GM23338 (cell line): ENCODE results near the gene SSB. TPM values are rescaled to one million over a fixed set of nuclear protein-coding genes. Genes with fewer than 3 reads are reported as not detected.
"Not testable (repeated sequence)": the region's sequence is repeated elsewhere in the genome, so short reads cannot be mapped to it uniquely, and the experiment has no call there.

Experiments used
- ATAC-seq: fragments of 200-7000 bp; cut with Tn5 transposase; 3 replicates; pipeline ENCODE4 v1.9.1; 2020
- DNase-seq: peaks from one replicate; pipeline ENCODE4 v3.0.0-alpha.2; 2015; ENCODE audit warnings: low spot score
- H2AFZ ChIP-seq: fragments of 200-600 bp; sonication (generic); 2 replicates; pipeline ENCODE4 v1.8.0; 2016; ENCODE audit warnings: antibody characterized with exemption, mild to moderate bottlenecking, moderate library complexity
- H3F3A ChIP-seq: fragments of 200-600 bp; sonication (generic); replicated peaks from 2 replicates; pipeline ENCODE4 v1.8.0; 2017; ENCODE audit warnings: antibody characterized with exemption, mixed run types, low read depth
- H3K27ac ChIP-seq: fragments of 200-600 bp; sonication (generic); 2 replicates; pipeline ENCODE4 v1.6.1; 2016; ENCODE audit warnings: low read depth
- H3K27me3 ChIP-seq: fragments of 200-600 bp; sonication (generic); 2 replicates; pipeline ENCODE4 v1.8.0; 2016; ENCODE audit warnings: mild to moderate bottlenecking, mixed run types, moderate library complexity; ENCODE audit not compliant: insufficient read depth
- H3K36me3 ChIP-seq: fragments of 200-600 bp; sonication (generic); 2 replicates; pipeline ENCODE4 v1.8.0; 2016; ENCODE audit warnings: mild to moderate bottlenecking; ENCODE audit not compliant: insufficient read depth
- H3K4me1 ChIP-seq: fragments of 200-600 bp; sonication (generic); 2 replicates; pipeline ENCODE4 v1.8.0; 2016; ENCODE audit warnings: mild to moderate bottlenecking, moderate library complexity; ENCODE audit not compliant: insufficient read depth
- H3K4me2 ChIP-seq: fragments of 200-600 bp; sonication (generic); 2 replicates; pipeline ENCODE4 v1.7.1; 2017; ENCODE audit warnings: mixed run types
- H3K4me3 ChIP-seq: fragments of 200-600 bp; sonication (generic); 2 replicates; pipeline ENCODE4 v1.6.1; 2016; ENCODE audit warnings: mixed run types
- H3K79me2 ChIP-seq: fragments of 200-600 bp; sonication (generic); replicated peaks from 2 replicates; pipeline ENCODE4 v1.8.0; 2017; ENCODE audit warnings: mild to moderate bottlenecking; ENCODE audit not compliant: insufficient read depth
- H3K9me2 ChIP-seq: fragments of 200-600 bp; sonication (generic); 2 replicates; pipeline ENCODE4 v1.8.0; 2017; ENCODE audit not compliant: insufficient read depth
- H4K20me1 ChIP-seq: fragments of 200-600 bp; sonication (generic); replicated peaks from 2 replicates; pipeline ENCODE4 v1.8.0; 2017; ENCODE audit warnings: mild to moderate bottlenecking; ENCODE audit not compliant: insufficient read depth
- H3K27ac Mint-ChIP-seq: 2 replicates; pipeline ENCODE4 v1.8.0; 2020; ENCODE audit warnings: inconsistent platforms, mild to moderate bottlenecking, moderate library complexity, mixed read lengths
- H3K27me3 Mint-ChIP-seq: 3 replicates; pipeline ENCODE4 v1.8.0; 2022; ENCODE audit warnings: low read depth, mild to moderate bottlenecking, moderate library complexity, mixed read lengths, inconsistent platforms; ENCODE audit not compliant: insufficient read depth, poor library complexity
- H3K36me3 Mint-ChIP-seq: 3 replicates; pipeline ENCODE4 v1.8.0; 2021; ENCODE audit warnings: low read depth, mild to moderate bottlenecking, inconsistent platforms, moderate library complexity, mixed read lengths
- H3K4me1 Mint-ChIP-seq: 3 replicates; pipeline ENCODE4 v1.8.0; 2020; ENCODE audit warnings: mild to moderate bottlenecking, inconsistent platforms, mixed read lengths
- H3K4me3 Mint-ChIP-seq: 3 replicates; pipeline ENCODE4 v1.8.0; 2021; ENCODE audit warnings: moderate library complexity, mild to moderate bottlenecking, inconsistent platforms, mixed read lengths
- H3K9me3 Mint-ChIP-seq: 3 replicates; pipeline ENCODE4 v1.8.0; 2020; ENCODE audit warnings: moderate library complexity, mild to moderate bottlenecking, inconsistent platforms, mixed read lengths
- CREB1 ChIP-seq: fragments of 250-450 bp; sonication (Bioruptor Pico); IDR thresholded peaks from 2 replicates; pipeline ENCODE4 v1.5.0; 2020; ENCODE audit warnings: low read depth, mild to moderate bottlenecking, moderate library complexity
- EZH2phosphoT487 ChIP-seq: fragments of 200-600 bp; sonication (generic); IDR thresholded peaks from one replicate; pipeline ENCODE4 v1.8.1; 2018; ENCODE audit warnings: antibody characterized with exemption; ENCODE audit not compliant: unreplicated experiment
- JUNB ChIP-seq: IDR thresholded peaks from one replicate; pipeline ENCODE4 v1.6.1; 2016; ENCODE audit warnings: antibody characterized with exemption; ENCODE audit not compliant: unreplicated experiment
- STAT1 ChIP-seq: IDR thresholded peaks from one replicate; pipeline ENCODE4 v1.6.1; 2016; ENCODE audit warnings: antibody characterized with exemption; ENCODE audit not compliant: unreplicated experiment
- polyA plus RNA-seq: library from polyadenylated mRNA; unstranded; fragments of >200 nt; fragmentation: Nextera tagmentation; extraction: Ambion mirVana; gene quantifications from 2 replicates; pipeline ENCODE4 v1.2.1, GENCODE V29; 2016
- total RNA-seq: library from RNA; depleted of rRNA; stranded (reverse); fragments of >200 nt; shearing (Covaris generic); gene quantifications from 2 replicates; pipeline ENCODE4 v1.2.3, GENCODE V29; 2014
- TF ChIP-seq, protein P1 (sequence below): IDR thresholded peaks from one replicate; pipeline ENCODE4 v1.6.1; 2018; ENCODE audit warnings: antibody characterized with exemption; ENCODE audit not compliant: unreplicated experiment
- TF ChIP-seq, protein P2 (sequence below): fragments of 250-450 bp; sonication (Bioruptor Pico); IDR thresholded peaks from 2 replicates; pipeline ENCODE4 v1.5.0; 2020; ENCODE audit warnings: mild to moderate bottlenecking, moderate library complexity
- TF ChIP-seq, protein P3 (sequence below): IDR thresholded peaks from 2 replicates; pipeline ENCODE4 v1.6.1; 2016; ENCODE audit warnings: antibody characterized with exemption

The SSB gene
- total and polyA plus RNA-seq, 2 experiments from 2014 or later = 246 to 1,104 TPM

GRCh38 chr2:169855281-169856258 lies 56.9 kb downstream of the SSB start:
- H3K27me3 Mint-ChIP-seq, DNase-seq, H3K4me3 Mint-ChIP-seq: not testable (repeated sequence)

GRCh38 chr2:169859423-169859822 lies 60.8 kb downstream of the SSB start:
- Mint-ChIP-seq H3K27me3 (no peaks in the 10 kb centered on the region), H3K4me3 (no peak overlapping the region), H3K27ac (no peak overlapping the region), H3K4me1 (peaks cover 19% of the 10 kb centered on the region), H3K36me3 (peaks cover 21% of the 10 kb centered on the region; the same call in 2 of the 3 replicates), H3K9me3 (peaks cover 11% of the 10 kb centered on the region; the same call in 2 of the 3 replicates)
- Histone ChIP-seq H3K4me1 (peaks cover 13% of the 10 kb centered on the region; the same call in 1 of the 2 replicates), H4K20me1 (no peaks in the 10 kb centered on the region), H3K4me3 (no peak overlapping the region), H3K36me3 (no peaks in the 10 kb centered on the region), H3K4me2 (no peak overlapping the region), H3K27ac (no peak overlapping the region), H3F3A (no peaks in the 10 kb centered on the region), H2AFZ (no peak overlapping the region), H3K9me2 (0 out of 2 replicates have a peak, but pooled peaks cover 5% of the 10 kb centered on the region), H3K27me3 (no peaks in the 10 kb centered on the region), H3K79me2 (peaks cover 36% of the 10 kb centered on the region)
- DNase-seq (no peak), ATAC-seq (no peak)
- TF ChIP-seq JUNB = no peak
- no peak for TF ChIP-seq STAT1
- TF ChIP-seq, protein P1, sequence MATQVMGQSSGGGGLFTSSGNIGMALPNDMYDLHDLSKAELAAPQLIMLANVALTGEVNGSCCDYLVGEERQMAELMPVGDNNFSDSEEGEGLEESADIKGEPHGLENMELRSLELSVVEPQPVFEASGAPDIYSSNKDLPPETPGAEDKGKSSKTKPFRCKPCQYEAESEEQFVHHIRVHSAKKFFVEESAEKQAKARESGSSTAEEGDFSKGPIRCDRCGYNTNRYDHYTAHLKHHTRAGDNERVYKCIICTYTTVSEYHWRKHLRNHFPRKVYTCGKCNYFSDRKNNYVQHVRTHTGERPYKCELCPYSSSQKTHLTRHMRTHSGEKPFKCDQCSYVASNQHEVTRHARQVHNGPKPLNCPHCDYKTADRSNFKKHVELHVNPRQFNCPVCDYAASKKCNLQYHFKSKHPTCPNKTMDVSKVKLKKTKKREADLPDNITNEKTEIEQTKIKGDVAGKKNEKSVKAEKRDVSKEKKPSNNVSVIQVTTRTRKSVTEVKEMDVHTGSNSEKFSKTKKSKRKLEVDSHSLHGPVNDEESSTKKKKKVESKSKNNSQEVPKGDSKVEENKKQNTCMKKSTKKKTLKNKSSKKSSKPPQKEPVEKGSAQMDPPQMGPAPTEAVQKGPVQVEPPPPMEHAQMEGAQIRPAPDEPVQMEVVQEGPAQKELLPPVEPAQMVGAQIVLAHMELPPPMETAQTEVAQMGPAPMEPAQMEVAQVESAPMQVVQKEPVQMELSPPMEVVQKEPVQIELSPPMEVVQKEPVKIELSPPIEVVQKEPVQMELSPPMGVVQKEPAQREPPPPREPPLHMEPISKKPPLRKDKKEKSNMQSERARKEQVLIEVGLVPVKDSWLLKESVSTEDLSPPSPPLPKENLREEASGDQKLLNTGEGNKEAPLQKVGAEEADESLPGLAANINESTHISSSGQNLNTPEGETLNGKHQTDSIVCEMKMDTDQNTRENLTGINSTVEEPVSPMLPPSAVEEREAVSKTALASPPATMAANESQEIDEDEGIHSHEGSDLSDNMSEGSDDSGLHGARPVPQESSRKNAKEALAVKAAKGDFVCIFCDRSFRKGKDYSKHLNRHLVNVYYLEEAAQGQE = no peak
- TF ChIP-seq EZH2phosphoT487 = no peak
- TF ChIP-seq, protein P2, sequence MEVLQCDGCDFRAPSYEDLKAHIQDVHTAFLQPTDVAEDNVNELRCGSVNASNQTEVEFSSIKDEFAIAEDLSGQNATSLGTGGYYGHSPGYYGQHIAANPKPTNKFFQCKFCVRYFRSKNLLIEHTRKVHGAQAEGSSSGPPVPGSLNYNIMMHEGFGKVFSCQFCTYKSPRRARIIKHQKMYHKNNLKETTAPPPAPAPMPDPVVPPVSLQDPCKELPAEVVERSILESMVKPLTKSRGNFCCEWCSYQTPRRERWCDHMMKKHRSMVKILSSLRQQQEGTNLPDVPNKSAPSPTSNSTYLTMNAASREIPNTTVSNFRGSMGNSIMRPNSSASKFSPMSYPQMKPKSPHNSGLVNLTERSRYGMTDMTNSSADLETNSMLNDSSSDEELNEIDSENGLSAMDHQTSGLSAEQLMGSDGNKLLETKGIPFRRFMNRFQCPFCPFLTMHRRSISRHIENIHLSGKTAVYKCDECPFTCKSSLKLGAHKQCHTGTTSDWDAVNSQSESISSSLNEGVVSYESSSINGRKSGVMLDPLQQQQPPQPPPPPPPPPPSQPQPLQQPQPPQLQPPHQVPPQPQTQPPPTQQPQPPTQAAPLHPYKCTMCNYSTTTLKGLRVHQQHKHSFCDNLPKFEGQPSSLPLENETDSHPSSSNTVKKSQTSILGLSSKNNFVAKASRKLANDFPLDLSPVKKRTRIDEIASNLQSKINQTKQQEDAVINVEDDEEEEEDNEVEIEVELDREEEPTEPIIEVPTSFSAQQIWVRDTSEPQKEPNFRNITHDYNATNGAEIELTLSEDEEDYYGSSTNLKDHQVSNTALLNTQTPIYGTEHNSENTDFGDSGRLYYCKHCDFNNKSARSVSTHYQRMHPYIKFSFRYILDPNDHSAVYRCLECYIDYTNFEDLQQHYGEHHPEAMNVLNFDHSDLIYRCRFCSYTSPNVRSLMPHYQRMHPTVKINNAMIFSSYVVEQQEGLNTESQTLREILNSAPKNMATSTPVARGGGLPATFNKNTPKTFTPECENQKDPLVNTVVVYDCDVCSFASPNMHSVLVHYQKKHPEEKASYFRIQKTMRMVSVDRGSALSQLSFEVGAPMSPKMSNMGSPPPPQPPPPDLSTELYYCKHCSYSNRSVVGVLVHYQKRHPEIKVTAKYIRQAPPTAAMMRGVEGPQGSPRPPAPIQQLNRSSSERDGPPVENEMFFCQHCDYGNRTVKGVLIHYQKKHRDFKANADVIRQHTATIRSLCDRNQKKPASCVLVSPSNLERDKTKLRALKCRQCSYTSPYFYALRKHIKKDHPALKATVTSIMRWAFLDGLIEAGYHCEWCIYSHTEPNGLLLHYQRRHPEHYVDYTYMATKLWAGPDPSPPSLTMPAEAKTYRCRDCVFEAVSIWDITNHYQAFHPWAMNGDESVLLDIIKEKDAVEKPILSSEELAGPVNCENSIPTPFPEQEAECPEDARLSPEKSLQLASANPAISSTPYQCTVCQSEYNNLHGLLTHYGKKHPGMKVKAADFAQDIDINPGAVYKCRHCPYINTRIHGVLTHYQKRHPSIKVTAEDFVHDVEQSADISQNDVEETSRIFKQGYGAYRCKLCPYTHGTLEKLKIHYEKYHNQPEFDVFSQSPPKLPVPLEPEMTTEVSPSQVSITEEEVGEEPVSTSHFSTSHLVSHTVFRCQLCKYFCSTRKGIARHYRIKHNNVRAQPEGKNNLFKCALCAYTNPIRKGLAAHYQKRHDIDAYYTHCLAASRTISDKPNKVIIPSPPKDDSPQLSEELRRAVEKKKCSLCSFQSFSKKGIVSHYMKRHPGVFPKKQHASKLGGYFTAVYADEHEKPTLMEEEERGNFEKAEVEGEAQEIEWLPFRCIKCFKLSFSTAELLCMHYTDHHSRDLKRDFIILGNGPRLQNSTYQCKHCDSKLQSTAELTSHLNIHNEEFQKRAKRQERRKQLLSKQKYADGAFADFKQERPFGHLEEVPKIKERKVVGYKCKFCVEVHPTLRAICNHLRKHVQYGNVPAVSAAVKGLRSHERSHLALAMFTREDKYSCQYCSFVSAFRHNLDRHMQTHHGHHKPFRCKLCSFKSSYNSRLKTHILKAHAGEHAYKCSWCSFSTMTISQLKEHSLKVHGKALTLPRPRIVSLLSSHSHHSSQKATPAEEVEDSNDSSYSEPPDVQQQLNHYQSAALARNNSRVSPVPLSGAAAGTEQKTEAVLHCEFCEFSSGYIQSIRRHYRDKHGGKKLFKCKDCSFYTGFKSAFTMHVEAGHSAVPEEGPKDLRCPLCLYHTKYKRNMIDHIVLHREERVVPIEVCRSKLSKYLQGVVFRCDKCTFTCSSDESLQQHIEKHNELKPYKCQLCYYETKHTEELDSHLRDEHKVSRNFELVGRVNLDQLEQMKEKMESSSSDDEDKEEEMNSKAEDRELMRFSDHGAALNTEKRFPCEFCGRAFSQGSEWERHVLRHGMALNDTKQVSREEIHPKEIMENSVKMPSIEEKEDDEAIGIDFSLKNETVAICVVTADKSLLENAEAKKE (CRISPR knock-in tag) = no peak
- no peak for TF ChIP-seq CREB1
- TF ChIP-seq, protein P3, sequence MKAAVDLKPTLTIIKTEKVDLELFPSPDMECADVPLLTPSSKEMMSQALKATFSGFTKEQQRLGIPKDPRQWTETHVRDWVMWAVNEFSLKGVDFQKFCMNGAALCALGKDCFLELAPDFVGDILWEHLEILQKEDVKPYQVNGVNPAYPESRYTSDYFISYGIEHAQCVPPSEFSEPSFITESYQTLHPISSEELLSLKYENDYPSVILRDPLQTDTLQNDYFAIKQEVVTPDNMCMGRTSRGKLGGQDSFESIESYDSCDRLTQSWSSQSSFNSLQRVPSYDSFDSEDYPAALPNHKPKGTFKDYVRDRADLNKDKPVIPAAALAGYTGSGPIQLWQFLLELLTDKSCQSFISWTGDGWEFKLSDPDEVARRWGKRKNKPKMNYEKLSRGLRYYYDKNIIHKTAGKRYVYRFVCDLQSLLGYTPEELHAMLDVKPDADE = no peak

More at GRCh38 chr2:169855281-169856258, 56.9 kb downstream of the SSB start:
- not testable (repeated sequence) for H3K27ac Mint-ChIP-seq, H3K9me2 ChIP-seq, ATAC-seq, H3K4me3 ChIP-seq, H3K36me3 ChIP-seq, H3K4me2 ChIP-seq, H4K20me1 ChIP-seq, H3K27ac ChIP-seq, H2AFZ ChIP-seq, H3K27me3 ChIP-seq, H3K4me1 ChIP-seq, H3K4me1 Mint-ChIP-seq, H3F3A ChIP-seq
- H3K79me2 ChIP-seq = peaks cover 29% of the 10 kb centered on the region
- Mint-ChIP-seq H3K36me3 (peaks cover 24% of the 10 kb centered on the region; the same call in 2 of the 3 replicates), H3K9me3 (peaks cover 11% of the 10 kb centered on the region; the same call in 2 of the 3 replicates)
